B cell (primary cell): Measurements from ENCODE around the gene GSTM3. TPM values are rescaled to one million over a fixed set of nuclear protein-coding genes. Genes with fewer than 3 reads are reported as not detected.

ENCODE experiments used
- ATAC-seq: fragments of 200-7000 bp; cut with Tn5 transposase; one replicate; pipeline ENCODE4 v1.10.0; 2021; ENCODE audit warnings: low read depth, mild to moderate bottlenecking, moderate number of reproducible peaks, moderate library complexity
- CTCF ChIA-PET: fragments of 350-600 bp; sonication (Branson Sonifier 250); formaldehyde crosslinking; loops from one replicate; lab custom pipeline; 2021; ENCODE audit warnings: antibody characterized with exemption, inconsistent platforms; lab: Charles Lee
- POLR2A ChIA-PET: fragments of 350-600 bp; sonication (Branson Sonifier 250); formaldehyde crosslinking; loops from one replicate; lab custom pipeline; 2021; ENCODE audit warnings: antibody characterized with exemption; lab: Charles Lee
- DNase-seq: peaks from one replicate; pipeline ENCODE4 v3.0.0; 2013
- H2AFZ ChIP-seq: 2 replicates; pipeline ENCODE4 v1.6.1; 2012; ENCODE audit warnings: mild to moderate bottlenecking, low read depth, low read length; ENCODE audit not compliant: insufficient read depth, poor library complexity, severe bottlenecking
- H3K27ac ChIP-seq, 2 donors: 1 replicate in 1 of 2; 2 replicates in 1 of 2; pipeline ENCODE4 v1.5.1; 2012 to 2013; ENCODE audit warnings: low read length in 2 of 2, mild to moderate bottlenecking in 2 of 2, moderate library complexity in 1 of 2
- H3K27me3 ChIP-seq, 4 experiments: fragments of 200-600 bp in 1 of 4; sonication (generic) in 1 of 4; replicated peaks in 1 of 4; 1 replicate in 2 of 4; 2 replicates in 2 of 4; pipeline versions ENCODE4 v1.6.1 to v1.7.0; 2013 to 2016; ENCODE audit warnings: low read length in 3 of 4, mild to moderate bottlenecking in 2 of 4, mixed read lengths in 1 of 4, moderate library complexity in 1 of 4; ENCODE audit not compliant: insufficient read depth in 4 of 4, control insufficient read depth in 3 of 4; ENCODE audit errors: control extremely low read depth in 1 of 4
- H3K36me3 ChIP-seq, 2 experiments: replicated peaks in 1 of 2; 1 replicate in 1 of 2; 2 replicates in 1 of 2; pipeline versions ENCODE4 v1.6.1 to v1.7.1; 2013; ENCODE audit warnings: low read length in 1 of 2; ENCODE audit not compliant: insufficient read depth in 2 of 2, control insufficient read depth in 1 of 2; ENCODE audit errors: control extremely low read depth in 1 of 2, extremely low read depth in 1 of 2
- H3K4me1 ChIP-seq, 2 donors: fragments of 200-600 bp in 1 of 2; sonication (generic) in 1 of 2; 1 replicate in 1 of 2; 2 replicates in 1 of 2; pipeline versions ENCODE4 v1.5.1 to v1.6.1; 2013 to 2017; ENCODE audit warnings: low read length in 2 of 2; ENCODE audit not compliant: control insufficient read depth in 2 of 2, insufficient read depth in 2 of 2
- H3K4me2 ChIP-seq: replicated peaks from 2 replicates; pipeline ENCODE3; 2012; ENCODE audit warnings: mild to moderate bottlenecking, low read depth, low read length; ENCODE audit not compliant: poor library complexity, severe bottlenecking
- H3K4me3 ChIP-seq, 5 experiments: fragments of 200-600 bp in 1 of 5; sonication (generic) in 1 of 5; 1 replicate in 3 of 5; 2 replicates in 2 of 5; pipeline versions ENCODE4 v1.5.1 to v1.7.0; 2011 to 2016; ENCODE audit warnings: low read length in 4 of 5, mild to moderate bottlenecking in 4 of 5, low read depth in 2 of 5, control low read depth in 1 of 5, moderate library complexity in 1 of 5; ENCODE audit not compliant: insufficient read depth in 1 of 5; ENCODE audit errors: control extremely low read depth in 1 of 5, extremely low read depth in 1 of 5
- H3K79me2 ChIP-seq: fragments of 200-600 bp; sonication (generic); one replicate; pipeline ENCODE4 v1.6.0; 2016; ENCODE audit warnings: low read length; ENCODE audit not compliant: control insufficient read depth, insufficient read depth
- H3K9ac ChIP-seq: fragments of 200-600 bp; sonication (generic); 2 replicates; pipeline ENCODE4 v1.6.1; 2017; ENCODE audit warnings: mild to moderate bottlenecking, low read length, moderate library complexity
- H3K9me3 ChIP-seq, 3 donors: one replicate each; pipeline versions ENCODE4 v1.6.1 to v1.7.1; 2013; ENCODE audit warnings: low read length in 2 of 3; ENCODE audit not compliant: control insufficient read depth in 2 of 3, insufficient read depth in 1 of 3; ENCODE audit errors: control extremely low read depth in 1 of 3
- H4K20me1 ChIP-seq: 2 replicates; pipeline ENCODE4 v1.6.0; 2012; ENCODE audit warnings: mild to moderate bottlenecking, low read length; ENCODE audit not compliant: insufficient read depth, control insufficient read depth, poor library complexity, severe bottlenecking
- H3K27ac Mint-ChIP-seq: one replicate; pipeline ENCODE4 v1.8.0; 2021; ENCODE audit warnings: mixed read lengths
- H3K27me3 Mint-ChIP-seq: one replicate; pipeline ENCODE4 v1.8.0; 2021; ENCODE audit warnings: mixed read lengths
- H3K4me1 Mint-ChIP-seq: one replicate; pipeline ENCODE4 v1.8.0; 2021; ENCODE audit warnings: mixed read lengths
- H3K4me3 Mint-ChIP-seq: one replicate; pipeline ENCODE4 v1.8.0; 2021; ENCODE audit warnings: mixed read lengths
- H3K9me3 Mint-ChIP-seq: one replicate; pipeline ENCODE4 v1.8.0; 2022; ENCODE audit warnings: mixed read lengths; ENCODE audit not compliant: insufficient read depth
- CTCF ChIP-seq: fragments of 200-600 bp; IDR thresholded peaks from one replicate; pipeline ENCODE4 v1.8.0; 2022; ENCODE audit warnings: antibody characterized with exemption, mild to moderate bottlenecking
- EZH2 ChIP-seq: IDR thresholded peaks from 2 replicates; pipeline ENCODE4 v1.6.1; 2012; ENCODE audit warnings: borderline replicate concordance, low read depth, mild to moderate bottlenecking, moderate library complexity, low read length; ENCODE audit not compliant: insufficient read depth, poor library complexity, severe bottlenecking
- WGBS: methylation state at CpG from one replicate; pipeline ENCODE4 v1.1.5; 2013; ENCODE audit warnings: missing lambda C conversion rate; ENCODE audit not compliant: insufficient coverage; 5-methylcytosine and 5-hydroxymethylcytosine counted together
- intact Hi-C: fragments of 100-400 bp; cut with micrococcal nuclease; formaldehyde crosslinking; loops from one replicate; pipeline ENCODE4 v1.10.0; 2022
- polyA plus RNA-seq: library from polyadenylated mRNA; depleted of rRNA; stranded (reverse); fragments of >200 nt; gene quantifications from 2 replicates; pipeline ENCODE4 v1.2.3, GENCODE V29; 2012
- total RNA-seq, 2 donors: library from RNA; stranded (reverse); fragments of 120-200 nt in 1 of 2; gene quantifications; 1 replicate in 1 of 2; 2 replicates in 1 of 2; pipeline versions ENCODE4 v1.2.3 to v1.2.4, GENCODE V29; 2013 to 2022

Gene GSTM3
- total and polyA plus RNA-seq, 2 donors (not counting 1 experiment from before 2014, with no cell fraction given), result 1.9 to 2.8 TPM

DNA sequence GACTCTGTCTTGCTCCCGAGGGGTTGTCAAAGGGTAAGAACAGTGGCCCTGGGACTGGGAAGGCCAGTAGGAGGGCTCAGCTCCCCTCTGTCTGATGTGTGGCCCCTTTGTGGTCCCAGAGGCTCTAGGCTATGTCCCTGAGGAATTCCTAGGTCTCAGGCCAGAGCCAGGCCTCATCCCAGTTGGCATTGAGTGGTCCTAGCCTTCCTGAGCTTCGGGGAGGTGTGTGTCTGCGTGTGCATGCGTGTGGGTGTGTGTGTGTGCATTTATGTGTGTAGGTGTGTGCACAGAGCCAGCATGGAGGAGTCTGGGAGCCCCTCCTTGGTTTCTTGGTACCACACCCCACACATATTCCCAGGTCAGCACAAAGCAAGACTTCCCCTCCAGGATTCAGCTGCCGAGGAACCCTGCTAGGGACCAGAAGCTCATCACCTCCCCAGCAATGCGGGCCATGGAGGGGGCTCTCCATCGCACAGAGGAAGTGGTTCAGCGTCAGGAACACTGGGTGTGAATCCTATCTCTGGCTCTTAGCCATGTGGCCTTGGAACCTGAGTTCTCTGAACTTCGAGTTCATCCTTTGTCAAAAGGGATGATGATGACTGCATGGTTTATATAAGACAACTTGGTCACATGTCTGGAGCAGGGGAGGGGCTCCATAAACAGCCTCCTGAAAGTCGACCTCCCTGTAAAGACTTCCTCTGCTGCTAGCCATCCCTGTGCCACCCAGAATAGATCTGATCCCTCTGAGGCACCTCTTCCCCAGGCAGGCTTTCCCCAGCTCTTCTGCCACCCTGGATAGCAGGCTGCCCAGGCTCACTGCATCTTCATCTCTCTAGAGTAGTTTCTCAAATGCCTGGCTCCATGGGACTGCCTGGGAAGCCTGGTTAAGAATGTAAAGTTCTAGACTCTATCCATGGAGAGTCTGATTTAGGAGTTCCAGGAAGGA lies 31.1 kb upstream of the GSTM3 start:
- Histone ChIP-seq H3K79me2 (no peaks in the 10 kb centered on the region), H3K9me3 (peaks cover 0 to 4% (median 0%) of the 10 kb centered on the region in 3 donors), H3K4me3 (no peak overlapping the region), H3K27ac (no peak overlapping the region), H3K27me3 (peaks cover 0 to 8% (median 0%) of the 10 kb centered on the region in 4 experiments), H3K4me2 (no peak overlapping the region), H2AFZ (no peak overlapping the region), H3K36me3 (no peaks in the 10 kb centered on the region), H3K4me1 (peaks cover 0 to 10% of the 10 kb centered on the region in 2 donors), H3K9ac (no peak overlapping the region), H4K20me1 (no peaks in the 10 kb centered on the region)
- Mint-ChIP-seq H3K27me3 (peaks cover 7% of the 10 kb centered on the region), H3K4me1 (no peaks in the 10 kb centered on the region), H3K9me3 (no peaks in the 10 kb centered on the region), H3K4me3 (no peak overlapping the region), H3K27ac (no peak overlapping the region)
- CTCF ChIA-PET, result interaction anchor here (1.1 to 21.2 kb wide), 5 partner anchors 30 to 227 kb away, joined by 3 to 667 read pairs (median 110); partner anchors contain the start of gene AHCYL1
- no peak for DNase-seq
- no peak for TF ChIP-seq EZH2
- no peak for TF ChIP-seq CTCF
- no peak for ATAC-seq
- POLR2A ChIA-PET, result no interaction called here
- intact Hi-C loops, result no loop called here
- WGBS, result 54% methylated on average over 6 of the region's 10 CpGs
